Central memory CD4-positive, alpha-beta T cell (primary cell): Measurements from ENCODE around the gene FAM117A.
"Not testable (repeated sequence)": the region's sequence is repeated elsewhere in the genome, so short reads cannot be mapped to it uniquely, and the experiment has no call there.

Source experiments
- DNase-seq: peaks from one replicate; pipeline ENCODE4 v3.0.0; 2022

Gene FAM117A

GRCh38 chr17:49762151-49762941 is 1.6 kb downstream of the FAM117A start:
- no peak for DNase-seq

DNA sequence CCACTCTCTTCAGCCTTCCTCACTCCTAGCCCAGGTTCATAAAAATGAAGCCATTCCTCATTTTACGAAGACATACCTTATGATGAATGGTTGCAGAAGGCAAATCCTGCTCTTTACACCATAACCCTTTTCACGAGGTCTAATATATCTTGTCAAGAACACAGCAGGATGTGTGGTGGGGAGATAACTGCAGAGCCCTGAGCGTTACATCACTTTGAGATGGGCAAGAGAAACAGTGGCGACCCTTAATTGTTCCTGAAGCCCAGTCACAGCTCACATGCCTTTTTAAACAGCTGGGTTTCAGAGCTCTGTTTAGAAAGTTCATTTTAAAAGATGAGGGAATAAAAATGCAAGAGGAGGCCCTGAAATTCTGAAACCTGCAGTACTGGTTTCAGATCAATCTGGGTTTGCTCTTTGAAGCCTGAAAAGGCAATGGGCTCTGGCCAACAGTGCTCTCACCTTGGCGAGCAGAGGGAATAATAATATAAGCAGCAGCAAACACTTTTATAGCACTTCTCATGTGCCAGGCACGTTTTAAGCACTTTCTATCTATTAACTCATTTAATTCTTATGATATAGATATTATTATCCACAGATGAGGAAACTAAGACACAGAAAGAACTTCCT is 2.9 kb downstream of the FAM117A start:
- DNase-seq: no peak

GRCh38 chr17:49760296-49760695 is 3.6 kb downstream of the FAM117A start:
- no peak for DNase-seq

- no peak for DNase-seq
These were observed 4.7 kb downstream of the FAM117A start for GRCh38 chr17:49759203-49759602.

DNA sequence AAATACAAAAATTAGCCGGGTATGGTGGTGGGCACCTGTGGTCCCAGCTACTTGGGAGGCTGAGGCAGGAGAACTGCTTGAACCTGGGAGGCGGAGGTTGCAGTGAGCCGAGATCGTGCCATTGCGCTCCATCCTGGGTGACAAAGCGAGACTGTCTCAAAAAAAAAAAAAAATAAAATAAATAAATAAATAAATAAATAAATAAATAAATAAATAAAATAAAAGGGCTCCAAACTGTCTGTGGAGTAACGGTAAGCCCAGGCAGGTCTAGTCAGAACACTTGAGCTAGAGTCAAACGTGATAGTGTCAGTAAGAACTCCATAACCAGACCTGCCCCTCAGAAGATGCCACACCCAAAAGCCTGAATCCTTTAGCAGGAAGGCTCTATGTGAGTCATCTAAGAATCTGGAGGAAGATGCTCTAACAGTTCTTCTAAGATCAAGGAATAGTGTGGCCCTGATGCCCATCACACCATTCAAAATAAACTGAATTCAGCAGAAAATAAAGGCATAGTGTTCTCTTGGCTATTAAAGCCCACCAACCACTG is 5.4 kb downstream of the FAM117A start:
- not testable (repeated sequence) for DNase-seq

DNA sequence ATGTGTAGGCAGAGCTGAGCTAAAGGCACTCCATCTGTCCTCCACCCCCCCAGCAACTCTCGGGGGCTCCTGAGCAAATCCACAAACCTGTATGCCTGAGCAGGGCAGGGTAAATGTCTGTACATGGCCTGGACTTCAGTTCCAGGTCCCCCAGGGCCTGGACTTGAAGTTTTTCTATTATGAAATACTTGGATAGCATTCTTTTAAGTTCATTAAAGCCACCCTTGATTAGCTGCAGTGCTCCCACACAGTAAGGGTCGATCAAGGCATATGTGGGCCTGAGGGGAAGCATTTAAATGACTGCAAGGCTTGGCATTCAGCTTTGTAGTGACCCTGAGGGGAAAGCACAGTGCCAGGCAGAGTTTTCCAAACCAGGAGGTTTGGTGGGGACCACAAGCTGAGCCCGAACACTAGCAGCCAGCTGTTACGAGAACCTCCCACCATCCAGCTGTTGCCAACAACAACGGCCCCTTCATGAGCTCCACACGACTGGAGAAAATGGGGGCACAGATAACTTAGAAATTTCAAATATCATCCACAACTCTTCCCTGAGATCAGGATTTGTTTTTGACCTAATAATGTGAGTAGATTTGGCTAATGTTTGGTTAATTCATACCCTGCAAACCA is 6.7 kb downstream of the FAM117A start:
- DNase-seq: no peak

DNA sequence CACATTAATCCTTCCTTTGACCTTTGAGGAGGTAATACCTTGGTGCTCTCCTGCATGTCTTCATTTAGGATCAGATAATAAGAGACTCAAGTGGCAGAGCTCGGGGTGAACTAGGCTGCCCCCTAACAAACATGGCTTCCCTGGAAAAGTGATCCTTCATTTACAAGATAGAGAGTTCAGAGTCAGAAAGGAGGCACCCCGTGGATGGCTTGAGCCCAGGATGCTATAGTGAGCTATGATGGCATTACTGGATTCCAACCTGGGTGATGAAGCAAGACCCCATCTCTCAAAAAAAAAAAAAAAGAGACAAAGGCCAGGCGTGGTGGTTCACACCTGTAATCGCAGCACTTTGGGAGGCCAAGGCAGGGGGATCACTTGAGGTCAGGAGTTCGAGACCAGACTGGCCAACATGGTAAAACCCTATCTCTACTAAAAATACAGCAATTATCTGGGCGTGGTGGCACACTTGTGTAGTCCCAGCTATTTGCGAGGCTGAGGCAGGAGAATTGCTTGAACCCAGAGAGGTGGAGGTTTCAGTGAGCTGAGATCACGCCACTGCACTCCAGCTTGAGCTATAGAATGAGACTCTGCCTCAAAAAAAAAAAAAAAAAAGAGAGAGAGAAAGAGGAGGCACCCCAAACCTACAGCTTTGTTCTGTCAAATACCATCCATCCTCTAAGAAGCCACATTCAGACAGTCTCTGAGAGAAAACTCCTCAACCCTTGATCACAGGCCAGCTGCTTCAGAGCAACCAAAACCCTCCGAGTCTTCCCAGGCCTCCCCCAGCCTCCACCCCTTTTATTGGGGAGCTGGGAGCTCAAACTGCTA is 7.4 kb downstream of the FAM117A start:
- no peak for DNase-seq

- no peak for DNase-seq
These were observed 8.2 kb downstream of the FAM117A start for GRCh38 chr17:49755663-49756283.

- DNase-seq: no peak
These were observed 10.0 kb downstream of the FAM117A start for GRCh38 chr17:49753959-49754391.

GRCh38 chr17:49752508-49752907 is 11.4 kb downstream of the FAM117A start:
- DNase-seq: no peak

GRCh38 chr17:49749730-49750129 is 14.2 kb downstream of the FAM117A start:
- no peak for DNase-seq

DNA sequence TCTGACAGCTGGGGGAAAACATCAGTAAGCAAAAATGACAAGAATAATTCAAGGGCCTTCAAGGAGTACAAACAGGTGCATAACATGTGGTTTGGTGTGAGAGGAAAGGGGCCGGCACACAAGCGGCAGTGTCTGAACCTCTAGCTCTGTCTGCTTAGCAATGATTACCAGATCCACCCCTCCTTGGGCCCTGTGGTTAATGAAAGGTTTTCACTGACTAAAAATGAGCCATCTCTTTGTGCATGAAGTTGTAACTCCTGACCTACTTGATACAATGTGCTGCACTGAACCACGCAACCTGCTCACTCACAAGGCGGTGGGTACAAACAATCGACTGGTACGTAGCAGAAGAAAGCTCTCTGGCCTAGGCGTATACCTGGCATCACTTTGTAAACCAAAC is 15.1 kb downstream of the FAM117A start:
- peak; percentile 81 for DNase-seq

- peak; percentile 64 for DNase-seq
These were observed 15.7 kb downstream of the FAM117A start for GRCh38 chr17:49748223-49748622.

DNA sequence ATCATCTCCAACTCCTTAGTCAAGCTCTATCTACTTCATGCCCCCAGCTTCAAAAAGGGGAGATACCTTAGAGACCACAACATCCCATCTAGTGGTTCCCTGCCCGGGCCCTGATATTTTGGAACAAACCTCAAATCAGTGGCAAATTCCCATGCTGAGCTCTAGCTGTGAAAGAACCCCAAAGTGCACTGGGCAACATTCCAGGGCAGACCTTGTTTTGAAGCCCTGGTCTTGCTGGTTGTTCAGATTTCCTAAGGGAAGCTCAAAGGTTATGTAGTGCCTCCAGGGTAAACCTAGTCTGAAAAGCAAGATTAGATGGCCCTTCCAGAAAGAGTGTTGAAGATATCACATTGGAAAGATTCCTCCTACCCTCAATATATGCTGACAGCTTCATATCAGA is 16.3 kb downstream of the FAM117A start:
- no peak for DNase-seq

DNA sequence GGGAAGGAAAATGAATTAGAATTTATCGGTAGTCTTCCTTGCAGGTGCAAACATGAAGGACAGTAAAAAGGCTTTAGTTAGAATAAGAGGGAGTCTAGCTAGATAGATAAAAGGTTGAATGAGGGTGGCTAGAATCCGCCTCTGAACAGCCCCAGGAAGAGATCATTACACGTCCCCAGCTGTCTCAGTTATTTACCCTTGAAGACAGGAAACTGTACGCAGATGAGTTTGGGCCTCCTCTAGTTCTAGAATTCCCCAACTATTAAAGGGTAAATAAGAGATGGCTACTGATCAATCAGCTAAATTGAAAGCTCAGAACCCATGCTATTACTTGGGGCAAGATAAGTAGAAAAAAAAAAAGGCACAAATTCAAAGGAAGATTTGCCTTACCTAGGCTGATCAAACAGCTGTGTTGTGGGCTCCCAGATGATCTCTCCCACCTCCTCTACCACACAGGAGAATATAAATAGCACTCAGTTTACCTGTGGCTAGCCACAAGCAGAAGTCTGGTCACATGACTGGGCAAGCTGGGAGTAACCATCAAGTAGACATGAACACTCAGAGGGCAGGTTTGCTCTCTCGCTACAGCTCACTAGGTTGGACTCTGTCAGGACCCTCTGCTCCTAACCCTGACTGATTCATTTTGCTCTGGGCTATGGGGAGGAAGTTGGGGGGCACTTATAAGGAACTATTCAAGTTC is 17.0 kb downstream of the FAM117A start:
- DNase-seq: peak; percentile 64

DNA sequence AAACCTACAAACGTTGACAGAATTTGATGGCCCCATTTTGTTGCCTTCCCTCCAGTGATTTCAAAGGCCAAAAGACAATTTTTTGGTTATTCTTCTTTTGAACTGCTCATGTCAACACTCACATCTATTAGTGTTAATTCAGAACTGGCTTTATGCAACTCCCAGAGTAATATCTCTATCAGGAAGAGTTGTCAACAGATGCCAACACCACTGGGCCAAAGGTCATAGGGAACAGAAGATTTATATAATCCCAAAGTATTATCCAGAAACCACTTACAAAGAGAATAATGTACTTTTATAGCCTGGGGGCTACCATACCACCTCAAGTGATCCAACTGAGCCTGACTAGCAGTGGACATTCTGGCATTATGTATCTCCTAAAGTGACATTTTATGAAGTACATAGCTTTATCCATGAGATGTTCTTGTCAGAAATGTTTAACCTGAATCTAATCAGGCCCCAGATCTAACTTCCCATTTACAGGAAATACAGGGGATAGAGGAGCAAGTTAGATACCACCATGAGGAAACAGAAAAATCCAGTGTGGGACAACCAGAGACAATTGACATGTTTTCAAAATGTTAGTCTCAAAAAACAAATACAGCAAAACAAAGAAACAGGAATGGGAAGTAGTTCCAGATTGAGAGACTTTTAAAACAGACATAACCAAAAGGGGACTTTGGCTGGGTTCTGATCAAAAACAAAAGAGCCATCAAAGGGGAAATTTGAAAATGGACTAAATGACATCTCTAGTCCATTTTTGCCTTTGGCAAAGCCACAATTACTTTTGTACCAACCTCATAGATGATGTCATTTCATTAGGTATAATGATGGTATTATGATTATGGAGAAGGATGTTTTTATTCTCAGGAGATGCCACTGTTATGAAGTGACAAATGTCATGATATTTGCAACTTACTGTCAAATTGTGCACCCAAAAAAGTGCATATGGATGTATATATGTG is 18.5 kb downstream of the FAM117A start:
- DNase-seq: no peak

DNA sequence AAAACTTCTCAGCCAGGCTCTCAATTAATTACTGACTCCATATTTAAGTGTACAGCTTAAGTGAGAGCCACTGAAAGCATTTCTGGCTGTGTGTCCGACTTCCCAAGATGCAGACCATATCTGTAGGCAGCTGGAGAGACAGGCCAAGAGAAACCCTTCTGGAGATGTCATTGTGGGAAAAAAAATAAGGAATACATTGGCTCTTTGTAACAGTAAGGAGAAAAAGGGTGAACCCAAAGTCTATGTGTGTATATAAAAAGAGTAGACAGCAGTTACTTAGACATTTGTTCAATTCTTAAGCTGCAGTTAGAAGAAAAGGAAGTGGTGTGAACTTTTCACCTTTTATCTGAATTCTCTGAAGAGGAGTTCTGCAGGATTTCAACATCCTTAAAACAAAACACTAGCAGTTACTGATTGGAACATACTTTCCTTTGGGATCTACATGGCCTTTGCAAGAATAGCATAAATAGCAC is 21.7 kb downstream of the FAM117A start:
- DNase-seq: peak; percentile 37

GRCh38 chr17:49741692-49742076 is 22.2 kb downstream of the FAM117A start:
- no peak for DNase-seq

GRCh38 chr17:49741009-49741691 is 22.8 kb downstream of the FAM117A start:
- DNase-seq: no peak
